ENCODE data around the gene SBF2. TPM values are rescaled to one million over a fixed set of nuclear protein-coding genes. Genes with fewer than 3 reads are reported as not detected.

The SBF2 gene
- total RNA-seq, 4 donors from 2014 or later, result 75.0 to 104 (median 86.9) TPM

DNA sequence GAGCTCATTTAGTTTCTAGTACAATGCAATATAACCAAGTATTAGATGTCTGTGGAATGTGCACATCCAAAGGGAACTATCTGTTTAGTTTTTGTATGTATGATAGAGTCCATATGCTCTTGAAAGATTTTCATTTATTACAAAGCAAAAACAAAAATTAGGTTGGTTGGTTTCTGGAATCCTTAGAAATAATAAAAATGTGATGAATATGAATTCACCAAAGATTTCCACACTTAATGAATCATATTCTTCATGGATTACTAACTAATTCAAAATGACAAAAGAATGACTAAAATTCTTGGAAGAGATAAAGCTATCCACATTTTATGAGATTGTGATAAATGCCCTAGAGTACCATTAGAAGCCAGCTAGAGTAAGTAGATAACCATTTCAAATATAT is 261.1 kb downstream of the SBF2 start:
- DNase-seq (ENCODE audit: low spot score in 2 of 2), result no peak
- Histone ChIP-seq H3K4me3 (no peak overlapping the region), H3K4me1 (peaks cover 0 to 13% (median 0%) of the 10 kb centered on the region in 4 donors), H3K27me3 (no peaks in the 10 kb centered on the region), H3K9me3 (no peaks in the 10 kb centered on the region), H3K36me3 (peaks cover 0 to 7% (median 0%) of the 10 kb centered on the region in 3 donors), H3K27ac (no peak overlapping the region)
- TF ChIP-seq POLR2A (IDR thresholded peaks at IDR 0.05), result no peak
- TF ChIP-seq, protein P1, sequence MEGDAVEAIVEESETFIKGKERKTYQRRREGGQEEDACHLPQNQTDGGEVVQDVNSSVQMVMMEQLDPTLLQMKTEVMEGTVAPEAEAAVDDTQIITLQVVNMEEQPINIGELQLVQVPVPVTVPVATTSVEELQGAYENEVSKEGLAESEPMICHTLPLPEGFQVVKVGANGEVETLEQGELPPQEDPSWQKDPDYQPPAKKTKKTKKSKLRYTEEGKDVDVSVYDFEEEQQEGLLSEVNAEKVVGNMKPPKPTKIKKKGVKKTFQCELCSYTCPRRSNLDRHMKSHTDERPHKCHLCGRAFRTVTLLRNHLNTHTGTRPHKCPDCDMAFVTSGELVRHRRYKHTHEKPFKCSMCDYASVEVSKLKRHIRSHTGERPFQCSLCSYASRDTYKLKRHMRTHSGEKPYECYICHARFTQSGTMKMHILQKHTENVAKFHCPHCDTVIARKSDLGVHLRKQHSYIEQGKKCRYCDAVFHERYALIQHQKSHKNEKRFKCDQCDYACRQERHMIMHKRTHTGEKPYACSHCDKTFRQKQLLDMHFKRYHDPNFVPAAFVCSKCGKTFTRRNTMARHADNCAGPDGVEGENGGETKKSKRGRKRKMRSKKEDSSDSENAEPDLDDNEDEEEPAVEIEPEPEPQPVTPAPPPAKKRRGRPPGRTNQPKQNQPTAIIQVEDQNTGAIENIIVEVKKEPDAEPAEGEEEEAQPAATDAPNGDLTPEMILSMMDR (IDR thresholded peaks at IDR 0.05), result no peak
- TF ChIP-seq EP300 (IDR thresholded peaks at IDR 0.05), result no peak

DNA sequence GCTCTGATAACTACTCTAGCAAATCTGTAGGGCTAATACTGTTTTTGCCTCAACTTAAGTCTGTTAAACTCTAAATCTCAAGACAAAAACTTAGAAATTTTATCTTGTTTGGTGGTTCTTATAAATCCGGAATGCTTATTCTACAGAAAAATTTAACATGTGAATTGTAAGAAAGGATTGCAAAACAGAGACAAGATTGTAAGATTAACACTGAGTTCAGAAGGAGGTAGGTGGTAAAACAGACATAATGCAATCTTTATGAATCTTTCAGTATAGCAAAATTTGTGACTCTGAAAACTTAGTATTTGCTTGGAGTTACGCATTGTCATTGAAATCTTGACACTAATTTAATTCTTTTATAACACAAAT is 263.9 kb downstream of the SBF2 start:
- Histone ChIP-seq H3K27ac (no peak overlapping the region), H3K9me3 (no peaks in the 10 kb centered on the region), H3K36me3 (peaks cover 0 to 14% (median 0%) of the 10 kb centered on the region in 3 donors), H3K4me1 (peaks cover 0 to 13% (median 0%) of the 10 kb centered on the region in 4 donors), H3K4me3 (no peak overlapping the region), H3K27me3 (no peaks in the 10 kb centered on the region)
- WGBS, 2 donors, result 87 to 88% methylated on average over 2 of the region's 2 CpGs
- no peak for TF ChIP-seq POLR2A (IDR thresholded peaks at IDR 0.05)
- no peak for TF ChIP-seq EP300 (IDR thresholded peaks at IDR 0.05)
- TF ChIP-seq, protein P1 (IDR thresholded peaks at IDR 0.05), result no peak
- DNase-seq (ENCODE audit: low spot score in 2 of 2), result no peak

DNA sequence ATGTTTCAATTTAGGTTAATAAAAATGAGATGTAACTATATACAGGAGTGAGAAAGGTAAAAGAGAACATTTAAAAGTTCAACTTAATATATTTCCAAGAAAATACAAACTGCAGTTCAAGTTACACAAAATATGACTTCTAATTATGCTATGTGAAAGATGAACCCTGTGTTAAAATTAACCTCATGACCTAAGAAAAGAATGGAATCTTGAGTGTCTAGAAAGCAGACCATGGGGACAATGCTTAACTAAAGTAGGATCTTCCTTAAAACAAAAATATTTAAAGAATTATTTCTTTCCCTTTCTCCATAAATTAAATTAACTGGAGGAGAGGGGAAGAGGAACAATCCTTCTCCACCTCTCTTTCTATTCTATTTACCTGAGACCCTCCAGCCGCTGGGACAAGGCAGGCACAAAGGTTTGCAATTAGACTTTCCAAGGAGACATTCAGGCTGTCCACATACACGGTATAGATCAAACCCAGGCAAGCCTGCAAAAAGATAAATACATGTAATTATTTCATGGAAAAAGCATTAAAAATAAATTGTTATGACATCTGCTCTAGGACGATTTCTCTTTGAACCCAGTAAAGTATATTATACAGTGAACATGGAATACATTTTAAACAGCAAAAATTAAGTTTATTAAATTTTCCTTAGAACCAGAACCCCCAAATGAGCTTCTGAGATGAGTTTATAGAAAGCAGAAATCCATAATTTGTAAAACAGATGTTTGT is 264.5 kb downstream of the SBF2 start:
- Histone ChIP-seq H3K9me3 (no peaks in the 10 kb centered on the region), H3K27me3 (no peaks in the 10 kb centered on the region), H3K36me3 (peaks cover 0 to 14% (median 0%) of the 10 kb centered on the region in 3 donors), H3K4me3 (no peak overlapping the region), H3K27ac (no peak overlapping the region), H3K4me1 (peaks cover 0 to 13% (median 0%) of the 10 kb centered on the region in 4 donors)
- TF ChIP-seq EP300 (IDR thresholded peaks at IDR 0.05) (no peak), POLR2A (IDR thresholded peaks at IDR 0.05) (no peak)
- TF ChIP-seq, protein P1 (IDR thresholded peaks at IDR 0.05), result no peak
- 74 to 76% methylated on average over 3 of the region's 3 CpGs for WGBS, 2 donors
- no peak for DNase-seq (ENCODE audit: low spot score in 2 of 2)

DNA sequence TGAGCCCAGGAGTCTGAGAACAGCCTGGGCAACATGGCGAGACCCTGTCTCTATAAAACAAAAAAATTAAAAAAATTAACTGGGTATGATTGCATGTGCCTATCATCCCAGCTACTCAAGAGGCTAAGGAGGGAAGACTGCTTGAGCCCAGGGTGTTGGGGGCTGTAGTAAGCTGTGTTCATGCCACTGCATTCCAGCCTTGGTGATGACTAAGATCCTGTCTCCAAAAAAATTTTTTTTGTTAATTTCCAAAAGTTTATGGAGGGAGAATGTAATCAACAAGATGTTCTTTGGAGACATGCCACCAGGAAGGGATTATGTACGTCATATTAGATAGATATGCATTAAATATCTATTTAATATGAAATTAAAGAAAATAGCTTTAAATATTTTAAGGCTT is 267.5 kb downstream of the SBF2 start:
- Histone ChIP-seq H3K27me3 (no peaks in the 10 kb centered on the region), H3K4me3 (no peak overlapping the region), H3K4me1 (peaks cover 0 to 6% (median 0%) of the 10 kb centered on the region in 4 donors), H3K36me3 (peaks cover 0 to 14% (median 0%) of the 10 kb centered on the region in 3 donors), H3K9me3 (no peaks in the 10 kb centered on the region), H3K27ac (no peak overlapping the region)
- no peak for TF ChIP-seq EP300 (IDR thresholded peaks at IDR 0.05)
- TF ChIP-seq, protein P1 (IDR thresholded peaks at IDR 0.05), result no peak
- no peak for DNase-seq (ENCODE audit: low spot score in 2 of 2)
- WGBS, 2 donors, result 96 to 97% methylated on average over 2 of the region's 2 CpGs

DNA sequence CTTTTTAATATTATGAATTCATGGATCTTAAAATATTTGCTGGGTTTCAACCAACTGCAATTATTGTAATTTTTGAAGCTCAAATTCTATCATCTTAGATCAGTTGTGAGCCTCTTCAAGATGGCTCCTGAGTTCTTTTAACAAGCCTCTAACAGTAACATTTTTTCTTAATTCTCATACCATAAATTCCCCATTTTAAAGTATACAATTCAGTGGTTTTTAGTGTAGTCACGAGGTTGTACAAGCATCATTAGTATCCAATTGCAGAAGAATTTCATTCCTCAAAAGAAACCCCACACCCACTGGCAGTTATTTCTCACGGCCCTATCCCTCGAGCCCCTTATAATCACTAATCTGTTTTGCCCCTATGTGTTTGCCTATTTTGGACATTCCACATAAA is 270.8 kb downstream of the SBF2 start:
- TF ChIP-seq, protein P1 (IDR thresholded peaks at IDR 0.05), result no peak
- Histone ChIP-seq H3K4me3 (no peak overlapping the region), H3K9me3 (no peaks in the 10 kb centered on the region), H3K27me3 (no peaks in the 10 kb centered on the region), H3K4me1 (peaks cover 0 to 12% (median 4%) of the 10 kb centered on the region in 4 donors), H3K36me3 (peaks cover 0 to 9% (median 0%) of the 10 kb centered on the region in 3 donors), H3K27ac (no peak overlapping the region)
- DNase-seq (ENCODE audit: low spot score in 2 of 2), result no peak
- WGBS, 2 donors, result 68 to 82% methylated on average over 3 of the region's 3 CpGs

Measured in tibial nerve (tissue), 4 donors.